Fibroblast of pulmonary artery (primary cell): ENCODE measurements around the gene ZNF235.

Experiments used
- DNase-seq: peaks from one replicate; pipeline ENCODE4 v3.0.0-alpha.2; 2010; ENCODE audit warnings: low read depth
- H3K4me3 ChIP-seq: replicated peaks from 2 replicates; pipeline ENCODE4 v1.5.1; 2011; ENCODE audit warnings: low read depth, mild to moderate bottlenecking, control low read depth, low read length, moderate library complexity
- CTCF ChIP-seq: IDR thresholded peaks from 2 replicates; pipeline ENCODE4 v1.5.1; 2011; ENCODE audit warnings: mild to moderate bottlenecking, control low read depth, low read length, inconsistent platforms; ENCODE audit errors: missing control alignments

Gene ZNF235

GRCh38 chr19:44284968-44285367 is 19.9 kb downstream of the ZNF235 start:
- no peak for TF ChIP-seq CTCF
- H3K4me3 ChIP-seq, result no peak overlapping the region
- DNase-seq, result no peak

- DNase-seq, result no peak
- no peak for TF ChIP-seq CTCF
- H3K4me3 ChIP-seq, result no peak overlapping the region
These were observed 22.0 kb downstream of the ZNF235 start for GRCh38 chr19:44282846-44283245.

- TF ChIP-seq CTCF, result no peak
- no peak overlapping the region for H3K4me3 ChIP-seq
- DNase-seq, result no peak
These were observed 23.9 kb downstream of the ZNF235 start for GRCh38 chr19:44280916-44281315.

GRCh38 chr19:44278181-44278690 is 26.6 kb downstream of the ZNF235 start:
- no peak overlapping the region for H3K4me3 ChIP-seq
- TF ChIP-seq CTCF, result no peak
- DNase-seq, result peak; percentile 13

GRCh38 chr19:44277331-44277730 is 27.5 kb downstream of the ZNF235 start:
- no peak for DNase-seq
- no peak overlapping the region for H3K4me3 ChIP-seq
- TF ChIP-seq CTCF, result no peak

- no peak for DNase-seq
- no peak for TF ChIP-seq CTCF
- H3K4me3 ChIP-seq, result no peak overlapping the region
These were observed 44.0 kb downstream of the ZNF235 start for GRCh38 chr19:44260695-44261446.

- TF ChIP-seq CTCF, result no peak
- no peak for DNase-seq
- peak overlapping the region; percentile 60 for H3K4me3 ChIP-seq
These were observed 44.5 kb downstream of the ZNF235 start for GRCh38 chr19:44260343-44260681.
